ENCODE data around the gene C11orf24. TPM values are rescaled to one million over a fixed set of nuclear protein-coding genes. Genes with fewer than 3 reads are reported as not detected.

C11orf24 gene
- total RNA-seq, 1 donor from 2014 or later, result 27.5 TPM

DNA sequence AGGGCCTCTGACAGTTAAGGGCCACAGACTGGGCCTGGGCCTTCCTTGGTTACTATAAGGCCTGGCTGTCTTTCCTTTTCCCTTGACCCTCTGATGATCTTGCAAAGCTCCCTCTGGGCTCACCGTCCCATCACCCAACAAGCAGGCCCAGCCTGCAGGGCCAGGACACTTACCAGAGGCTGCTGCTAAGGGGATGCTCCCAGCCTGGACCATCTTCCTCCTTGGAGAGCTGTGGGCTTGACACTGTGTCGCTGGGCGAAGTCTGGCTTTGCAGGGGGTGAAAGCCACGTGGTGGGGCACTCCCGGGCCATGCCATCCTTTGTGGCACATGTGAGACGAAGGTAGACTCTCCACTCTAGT is 3.9 kb downstream of the C11orf24 start:
- Histone ChIP-seq H3K27me3 (ENCODE audit: control insufficient read depth, insufficient read depth, low read length) (no peaks in the 10 kb centered on the region), H3K36me3 (ENCODE audit: control insufficient read depth, insufficient read depth, low read length) (peaks cover 2% of the 10 kb centered on the region), H3K4me3 (ENCODE audit: low read depth, low read length) (no peak overlapping the region)
- TF ChIP-seq, protein P1, sequence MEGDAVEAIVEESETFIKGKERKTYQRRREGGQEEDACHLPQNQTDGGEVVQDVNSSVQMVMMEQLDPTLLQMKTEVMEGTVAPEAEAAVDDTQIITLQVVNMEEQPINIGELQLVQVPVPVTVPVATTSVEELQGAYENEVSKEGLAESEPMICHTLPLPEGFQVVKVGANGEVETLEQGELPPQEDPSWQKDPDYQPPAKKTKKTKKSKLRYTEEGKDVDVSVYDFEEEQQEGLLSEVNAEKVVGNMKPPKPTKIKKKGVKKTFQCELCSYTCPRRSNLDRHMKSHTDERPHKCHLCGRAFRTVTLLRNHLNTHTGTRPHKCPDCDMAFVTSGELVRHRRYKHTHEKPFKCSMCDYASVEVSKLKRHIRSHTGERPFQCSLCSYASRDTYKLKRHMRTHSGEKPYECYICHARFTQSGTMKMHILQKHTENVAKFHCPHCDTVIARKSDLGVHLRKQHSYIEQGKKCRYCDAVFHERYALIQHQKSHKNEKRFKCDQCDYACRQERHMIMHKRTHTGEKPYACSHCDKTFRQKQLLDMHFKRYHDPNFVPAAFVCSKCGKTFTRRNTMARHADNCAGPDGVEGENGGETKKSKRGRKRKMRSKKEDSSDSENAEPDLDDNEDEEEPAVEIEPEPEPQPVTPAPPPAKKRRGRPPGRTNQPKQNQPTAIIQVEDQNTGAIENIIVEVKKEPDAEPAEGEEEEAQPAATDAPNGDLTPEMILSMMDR (IDR thresholded peaks at IDR 0.05; ENCODE audit: insufficient read depth, low read length, poor library complexity, severe bottlenecking), result no peak
- no peak for DNase-seq (ENCODE audit: low read depth)

DNA sequence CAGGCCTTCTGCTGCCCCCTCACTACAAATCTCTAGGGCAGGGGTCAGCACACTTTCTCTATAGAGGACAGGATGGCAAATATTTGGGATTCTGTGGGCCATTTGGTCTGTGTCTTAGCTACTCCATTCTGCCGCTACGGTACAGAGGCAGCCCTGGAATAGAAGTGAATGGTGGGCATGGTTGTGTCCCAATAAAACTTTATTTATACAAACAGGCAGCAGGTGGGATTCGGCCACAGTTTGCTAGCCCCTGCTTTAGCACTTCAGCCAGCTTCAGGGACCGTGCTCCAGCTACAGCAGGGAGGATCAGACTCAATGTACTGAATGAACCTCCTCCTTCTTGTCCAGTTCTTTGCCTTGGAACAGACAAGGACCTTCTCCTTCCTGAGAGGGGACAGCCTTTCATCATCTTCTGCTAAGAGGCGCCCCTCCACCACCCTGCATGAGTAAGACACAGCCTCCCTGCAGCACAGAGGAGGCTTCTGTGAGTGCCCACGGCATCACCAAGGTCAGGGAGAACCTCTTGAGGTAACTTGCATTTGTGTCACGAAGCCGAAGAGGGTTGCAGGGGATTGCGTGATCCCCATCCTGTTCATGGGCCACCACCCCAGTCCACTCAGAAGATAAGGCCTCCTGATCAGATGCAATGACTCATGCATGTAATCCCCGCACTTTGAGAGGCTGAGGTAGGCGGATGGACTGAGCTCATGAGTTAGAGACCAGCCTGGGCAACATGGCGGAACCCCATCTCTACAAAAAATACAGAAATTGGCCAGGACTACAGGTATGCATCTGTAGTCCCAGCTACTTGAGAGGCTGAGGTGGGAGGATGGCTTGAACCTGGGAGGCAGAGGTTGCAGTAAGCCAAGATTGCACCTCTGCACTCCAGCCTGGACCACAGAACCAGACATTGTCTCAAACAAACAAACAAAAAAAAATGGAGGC is 4.6 kb downstream of the C11orf24 start:
- H3K4me3 ChIP-seq (ENCODE audit: low read depth, low read length), result no peak overlapping the region
- H3K27me3 ChIP-seq (ENCODE audit: control insufficient read depth, insufficient read depth, low read length), result no peaks in the 10 kb centered on the region
- no peak for DNase-seq (ENCODE audit: low read depth)
- peaks cover 2% of the 10 kb centered on the region for H3K36me3 ChIP-seq (ENCODE audit: control insufficient read depth, insufficient read depth, low read length)
- TF ChIP-seq, protein P1 (IDR thresholded peaks at IDR 0.05; ENCODE audit: insufficient read depth, low read length, poor library complexity, severe bottlenecking), result no peak

DNA sequence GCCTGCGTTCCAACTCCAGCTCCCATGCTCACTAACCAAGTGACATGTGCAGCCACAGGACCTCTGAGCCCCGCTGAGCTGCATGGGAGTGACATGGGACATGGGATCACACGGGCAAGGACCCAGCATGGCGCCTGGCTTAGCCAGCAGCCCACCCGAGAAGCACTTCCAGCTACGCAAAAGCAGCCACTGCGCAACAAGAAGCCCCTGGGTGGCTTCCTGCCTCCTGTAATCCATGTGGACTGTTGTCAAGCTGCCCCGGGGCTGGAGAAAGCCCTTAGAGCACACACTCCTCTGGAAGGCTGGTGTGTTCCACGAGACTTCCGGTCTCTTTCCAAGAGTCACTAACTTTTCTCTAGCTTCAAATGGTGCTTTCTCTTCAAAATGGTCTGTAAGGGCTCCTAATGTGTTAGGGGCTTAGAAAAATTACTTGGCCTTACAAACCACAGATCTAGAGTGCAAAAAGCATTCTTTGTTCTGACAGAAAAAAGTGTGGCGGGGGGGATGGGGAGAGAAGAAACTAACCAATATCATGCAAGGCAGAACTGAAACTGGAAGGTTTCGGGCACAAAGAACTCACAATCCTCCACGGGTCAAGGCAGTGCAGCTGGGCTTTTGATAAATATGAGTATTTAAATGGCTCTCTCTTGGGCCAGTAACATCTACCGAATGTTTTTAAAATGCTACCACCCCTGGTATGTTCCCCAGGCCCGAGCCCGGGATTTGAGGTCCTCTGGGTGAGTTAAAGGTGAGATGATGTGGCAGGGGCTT is 5.5 kb downstream of the C11orf24 start:
- no peak for DNase-seq (ENCODE audit: low read depth)
- H3K36me3 ChIP-seq (ENCODE audit: control insufficient read depth, insufficient read depth, low read length), result peaks cover 2% of the 10 kb centered on the region
- TF ChIP-seq, protein P1 (IDR thresholded peaks at IDR 0.05; ENCODE audit: insufficient read depth, low read length, poor library complexity, severe bottlenecking), result no peak
- H3K27me3 ChIP-seq (ENCODE audit: control insufficient read depth, insufficient read depth, low read length), result no peaks in the 10 kb centered on the region
- no peak overlapping the region for H3K4me3 ChIP-seq (ENCODE audit: low read depth, low read length)

DNA sequence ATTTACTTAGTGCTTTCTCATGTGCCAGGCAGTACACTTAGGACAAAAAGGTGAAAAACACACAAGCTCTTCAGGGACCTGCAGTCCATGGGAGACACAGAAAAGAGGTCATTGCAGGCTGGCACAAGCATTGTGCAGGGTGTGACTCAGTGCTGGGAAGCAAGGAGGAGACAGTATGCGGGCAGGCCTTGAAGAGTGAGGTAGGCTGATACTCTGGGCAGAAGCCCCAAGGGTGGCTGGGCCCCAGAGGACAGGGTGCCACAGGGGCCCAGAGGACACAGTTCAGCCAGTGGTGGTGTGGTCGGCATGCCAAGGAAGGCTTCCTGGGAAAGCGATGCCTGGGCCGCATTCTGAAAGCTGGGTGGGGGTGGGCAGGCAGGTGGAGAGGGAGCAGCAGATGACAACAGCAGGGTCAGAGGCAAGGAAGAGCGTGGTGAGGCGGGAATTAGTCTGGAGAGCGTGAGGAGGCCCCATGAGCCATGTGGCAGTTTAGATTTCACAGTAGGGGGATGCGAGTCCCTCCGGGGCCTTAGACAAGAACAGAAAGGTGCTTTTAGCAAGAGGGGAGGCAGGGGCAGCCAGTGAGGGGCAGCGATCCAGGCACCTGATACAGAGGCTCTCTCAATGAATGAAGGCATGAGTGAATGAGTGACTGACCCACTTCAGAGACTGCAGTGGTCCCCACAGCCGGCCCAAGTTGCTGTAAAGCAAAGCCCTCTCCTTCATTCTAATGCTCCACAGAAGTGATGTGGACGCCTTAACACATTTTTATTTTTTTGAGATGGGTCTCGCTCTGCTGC is 6.8 kb downstream of the C11orf24 start:
- H3K36me3 ChIP-seq (ENCODE audit: control insufficient read depth, insufficient read depth, low read length), result peaks cover 2% of the 10 kb centered on the region
- no peak for DNase-seq (ENCODE audit: low read depth)
- no peaks in the 10 kb centered on the region for H3K27me3 ChIP-seq (ENCODE audit: control insufficient read depth, insufficient read depth, low read length)
- TF ChIP-seq, protein P1 (IDR thresholded peaks at IDR 0.05; ENCODE audit: insufficient read depth, low read length, poor library complexity, severe bottlenecking), result no peak
- H3K4me3 ChIP-seq (ENCODE audit: low read depth, low read length), result no peak overlapping the region

DNA sequence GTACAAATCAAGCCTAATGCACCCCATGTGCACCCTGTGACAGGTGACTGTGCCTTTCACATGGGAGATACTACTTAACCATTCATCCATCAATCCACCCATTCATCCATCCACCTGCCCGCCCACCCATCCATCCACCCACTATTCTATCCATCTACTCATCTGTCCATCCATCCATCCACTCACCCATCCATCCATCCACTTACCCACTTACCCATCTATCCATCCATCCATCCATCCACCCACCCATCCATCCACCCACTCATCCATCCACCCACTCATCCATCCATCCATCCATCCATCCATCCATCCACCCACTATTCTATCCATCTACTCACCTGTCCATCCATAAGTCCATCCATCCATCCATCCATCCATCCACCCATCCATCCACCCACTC is 7.5 kb downstream of the C11orf24 start:
- DNase-seq (ENCODE audit: low read depth), result no peak
- Histone ChIP-seq H3K36me3 (ENCODE audit: control insufficient read depth, insufficient read depth, low read length) (peaks cover 2% of the 10 kb centered on the region), H3K4me3 (ENCODE audit: low read depth, low read length) (no peak overlapping the region), H3K27me3 (ENCODE audit: control insufficient read depth, insufficient read depth, low read length) (no peaks in the 10 kb centered on the region)
- TF ChIP-seq, protein P1 (IDR thresholded peaks at IDR 0.05; ENCODE audit: insufficient read depth, low read length, poor library complexity, severe bottlenecking), result no peak
